Measurements from ENCODE around the gene CCDC60.

DNA sequence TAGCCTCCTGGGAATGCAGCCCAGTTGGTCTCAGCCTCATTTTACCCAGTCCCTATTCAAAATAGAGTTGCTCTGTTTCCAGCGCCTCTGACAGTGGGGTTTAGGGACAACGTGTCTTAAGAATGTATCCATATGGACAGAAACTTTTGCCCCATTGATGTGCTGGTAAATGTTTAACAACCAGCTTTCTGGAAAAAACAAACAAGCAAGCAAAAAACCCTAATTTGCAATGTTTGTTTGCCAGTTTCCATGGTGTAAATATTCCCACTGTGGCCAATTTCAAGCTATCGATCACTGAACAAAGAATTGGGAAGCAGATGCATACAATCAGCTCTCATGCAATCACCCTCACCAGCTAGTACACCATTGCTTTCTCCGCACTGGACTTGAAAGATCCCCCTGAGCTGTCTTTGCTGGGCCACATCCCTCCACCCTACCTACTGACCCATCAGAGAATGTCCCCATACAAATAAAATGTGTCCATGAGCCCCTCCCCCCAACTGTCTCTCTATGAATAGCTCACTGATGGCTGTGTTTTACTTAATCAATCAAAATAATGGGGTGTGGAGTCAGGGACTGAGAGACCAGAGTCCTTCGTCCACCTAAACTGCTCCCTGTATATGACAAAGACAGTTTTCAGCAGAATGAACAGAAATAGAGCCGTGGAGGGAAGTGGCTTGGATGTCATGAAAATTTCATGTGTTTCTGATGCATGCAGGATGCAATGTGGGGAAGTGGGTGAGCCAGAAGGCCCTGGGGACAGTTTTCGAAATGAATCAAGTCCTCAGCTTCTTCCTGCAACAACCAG is 40.8 kb downstream of the CCDC60 start:
- TF ChIP-seq, protein P1, sequence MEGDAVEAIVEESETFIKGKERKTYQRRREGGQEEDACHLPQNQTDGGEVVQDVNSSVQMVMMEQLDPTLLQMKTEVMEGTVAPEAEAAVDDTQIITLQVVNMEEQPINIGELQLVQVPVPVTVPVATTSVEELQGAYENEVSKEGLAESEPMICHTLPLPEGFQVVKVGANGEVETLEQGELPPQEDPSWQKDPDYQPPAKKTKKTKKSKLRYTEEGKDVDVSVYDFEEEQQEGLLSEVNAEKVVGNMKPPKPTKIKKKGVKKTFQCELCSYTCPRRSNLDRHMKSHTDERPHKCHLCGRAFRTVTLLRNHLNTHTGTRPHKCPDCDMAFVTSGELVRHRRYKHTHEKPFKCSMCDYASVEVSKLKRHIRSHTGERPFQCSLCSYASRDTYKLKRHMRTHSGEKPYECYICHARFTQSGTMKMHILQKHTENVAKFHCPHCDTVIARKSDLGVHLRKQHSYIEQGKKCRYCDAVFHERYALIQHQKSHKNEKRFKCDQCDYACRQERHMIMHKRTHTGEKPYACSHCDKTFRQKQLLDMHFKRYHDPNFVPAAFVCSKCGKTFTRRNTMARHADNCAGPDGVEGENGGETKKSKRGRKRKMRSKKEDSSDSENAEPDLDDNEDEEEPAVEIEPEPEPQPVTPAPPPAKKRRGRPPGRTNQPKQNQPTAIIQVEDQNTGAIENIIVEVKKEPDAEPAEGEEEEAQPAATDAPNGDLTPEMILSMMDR (IDR thresholded peaks at IDR 0.05), result no peak
- no peak for TF ChIP-seq POLR2AphosphoS5 (IDR thresholded peaks at IDR 0.05)

All from prostate gland (tissue), 2 donors.